Measurements from ENCODE around the gene PCK1.

The PCK1 gene

DNA sequence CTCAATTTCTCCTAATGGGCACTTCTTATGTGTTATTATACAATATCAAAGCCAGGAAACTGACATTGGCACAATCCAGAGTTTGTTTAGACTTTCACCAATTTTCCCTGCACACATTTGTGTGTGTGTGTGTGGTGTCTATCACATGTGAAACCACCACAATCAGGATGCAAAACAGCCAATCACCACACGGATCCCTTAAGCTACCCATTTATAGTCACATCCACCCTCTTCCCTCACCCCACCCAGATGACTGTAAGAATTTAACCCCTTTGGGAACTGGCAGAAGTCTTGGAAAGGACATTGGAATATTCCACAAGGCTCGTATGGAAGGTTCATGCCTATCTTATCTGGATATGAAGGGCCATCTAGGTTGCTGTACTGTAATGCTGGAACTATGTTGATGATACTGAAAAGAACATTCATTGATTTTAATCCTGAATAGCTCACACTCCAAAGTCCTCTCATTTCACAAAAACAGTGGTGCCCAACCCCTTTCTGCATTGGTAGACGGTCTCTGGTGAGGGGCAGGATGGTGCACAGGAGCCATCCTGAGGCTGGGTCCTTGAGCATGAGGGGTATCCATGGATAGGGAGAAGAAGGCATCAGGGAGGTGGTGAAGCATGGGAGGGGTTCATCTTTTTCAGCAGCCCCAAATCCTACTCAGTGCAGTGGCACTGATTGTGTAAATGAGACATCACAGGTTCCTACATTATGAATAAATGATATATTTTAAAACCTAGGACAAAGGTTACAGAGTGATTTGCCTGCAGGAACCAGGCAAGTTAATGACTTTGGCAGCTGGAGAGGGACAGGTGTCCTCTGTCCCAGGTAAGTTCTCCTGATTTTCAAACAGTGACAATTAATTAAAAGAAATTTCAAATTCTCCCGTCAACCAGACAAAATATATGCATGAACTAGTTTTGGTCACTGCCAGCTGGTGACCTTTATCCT is 23.9 kb upstream of the PCK1 start:
- FAIRE-seq, result no peak

DNA sequence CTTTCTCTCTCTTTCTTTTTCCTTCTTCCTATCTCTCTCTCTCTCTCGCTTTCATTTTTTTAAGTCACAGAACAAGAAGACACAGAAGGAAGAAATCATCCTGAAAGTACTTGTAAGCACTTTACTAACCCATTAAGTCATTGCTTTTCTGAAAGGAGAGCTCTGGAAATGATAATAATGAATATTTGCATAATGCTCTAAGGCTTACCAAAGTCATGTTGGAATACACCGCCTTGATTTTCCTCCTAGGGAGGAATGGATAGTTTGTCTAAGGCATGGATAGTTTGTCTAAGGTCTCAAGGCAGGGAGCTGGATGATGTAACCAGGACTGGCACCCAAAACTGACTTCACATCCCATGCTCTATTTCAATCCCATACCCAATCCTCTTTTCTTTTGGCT is 23.1 kb upstream of the PCK1 start:
- no peak for FAIRE-seq

DNA sequence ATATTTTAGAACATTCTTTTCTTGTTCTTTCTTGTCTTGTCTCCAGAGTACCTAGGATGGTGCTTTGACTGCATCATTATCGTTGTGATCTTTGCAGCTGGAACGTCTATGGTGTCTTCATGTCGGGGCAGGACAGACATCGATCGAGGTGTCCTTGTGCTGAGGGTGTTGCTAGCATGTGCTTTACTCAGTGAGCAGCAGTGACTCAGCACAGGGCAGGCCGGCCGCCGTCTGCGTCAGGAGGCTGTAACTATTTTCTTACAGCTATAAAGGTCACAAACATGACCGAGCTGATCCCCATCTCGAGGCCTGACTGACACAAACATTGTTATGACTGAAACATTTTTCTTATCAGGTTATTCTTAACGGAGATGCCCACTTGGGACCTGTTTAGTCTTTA is 21.0 kb upstream of the PCK1 start:
- no peak for FAIRE-seq

GRCh38 chr20:57540890-57541580 is 19.9 kb upstream of the PCK1 start:
- FAIRE-seq, result no peak

DNA sequence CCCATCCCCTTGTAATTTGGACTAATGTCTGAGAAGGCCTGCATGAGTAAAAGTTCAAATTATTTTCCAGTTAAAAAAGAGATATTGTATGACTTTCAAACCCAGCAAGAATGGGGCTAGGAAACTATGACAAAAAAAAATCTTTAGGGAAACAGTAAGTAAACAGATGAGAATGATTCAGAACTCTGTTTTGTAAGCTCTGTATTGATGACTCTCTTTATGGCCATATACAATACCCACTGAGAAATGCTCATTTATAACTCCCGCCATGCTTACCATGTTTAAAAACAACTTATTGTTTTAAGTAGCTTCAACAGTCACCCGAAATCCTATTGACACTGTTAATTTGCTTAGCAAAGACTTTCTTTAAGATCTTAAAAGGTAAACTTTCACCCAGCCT is 17.2 kb upstream of the PCK1 start:
- FAIRE-seq, result no peak

GRCh38 chr20:57544838-57545564 is 15.9 kb upstream of the PCK1 start:
- no peak for FAIRE-seq

GRCh38 chr20:57545927-57546662 is 14.8 kb upstream of the PCK1 start:
- FAIRE-seq, result no peak

GRCh38 chr20:57546956-57547649 is 13.8 kb upstream of the PCK1 start:
- FAIRE-seq, result no peak

DNA sequence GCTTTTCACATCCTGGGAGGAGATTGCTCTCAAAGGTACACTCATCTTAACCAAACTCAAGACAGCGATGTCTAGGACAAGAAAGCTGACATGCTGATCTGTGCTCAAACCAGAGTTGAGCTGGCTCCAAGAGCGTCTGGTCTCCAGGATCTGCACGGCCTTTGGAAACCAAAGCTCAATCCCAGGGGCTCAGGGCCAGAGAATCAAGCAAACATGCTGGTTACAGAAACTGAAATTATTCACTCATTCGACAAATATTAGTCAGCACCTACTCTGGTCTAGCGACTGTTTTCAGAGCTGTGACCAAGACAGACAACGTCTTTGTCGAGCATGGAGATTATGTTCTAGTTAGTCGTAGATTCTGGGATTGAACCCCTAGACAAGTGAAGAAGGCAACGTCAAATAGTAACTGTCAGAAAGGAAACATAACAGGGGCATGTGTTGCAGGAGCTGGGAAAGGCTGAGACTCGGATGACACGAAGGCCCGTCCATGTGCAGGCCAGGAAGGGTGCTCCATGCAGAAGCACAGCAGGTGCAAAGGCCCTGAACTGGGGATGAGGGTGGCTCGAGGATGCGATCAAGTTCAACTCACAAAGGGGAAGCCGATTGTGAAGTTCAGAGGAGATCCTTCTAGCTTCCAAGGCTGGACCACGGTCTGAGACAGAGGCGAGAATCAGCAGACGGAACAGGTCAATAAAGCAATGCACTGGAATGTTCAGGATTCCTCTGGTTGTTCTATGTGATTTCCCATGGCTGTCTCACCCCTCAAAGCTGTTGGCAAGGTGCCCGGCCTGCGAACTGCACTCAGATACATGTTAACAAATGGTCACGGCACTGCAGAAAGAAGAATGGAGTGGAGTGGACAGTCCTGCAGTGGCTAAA is 12.5 kb upstream of the PCK1 start:
- FAIRE-seq, result no peak

DNA sequence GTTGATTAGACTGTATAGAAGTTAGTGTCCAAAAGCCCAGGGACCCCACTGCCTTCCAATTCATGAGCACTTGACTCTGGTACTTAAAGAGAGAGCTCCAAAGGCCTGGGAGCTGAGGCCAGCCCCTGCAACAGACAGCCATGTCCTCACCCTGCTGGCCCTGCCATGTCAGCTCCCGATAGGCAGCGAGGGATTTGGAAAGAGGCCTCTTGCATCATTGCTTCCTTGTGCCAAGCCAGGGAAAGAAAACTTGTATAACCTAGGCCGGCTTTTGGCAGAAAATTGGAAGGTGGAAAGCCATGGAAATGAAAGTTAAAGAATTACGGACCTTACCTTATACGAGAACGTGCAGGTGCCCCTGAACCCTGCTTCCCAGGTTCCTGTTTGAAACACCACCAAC is 8.4 kb upstream of the PCK1 start:
- FAIRE-seq, result no peak

DNA sequence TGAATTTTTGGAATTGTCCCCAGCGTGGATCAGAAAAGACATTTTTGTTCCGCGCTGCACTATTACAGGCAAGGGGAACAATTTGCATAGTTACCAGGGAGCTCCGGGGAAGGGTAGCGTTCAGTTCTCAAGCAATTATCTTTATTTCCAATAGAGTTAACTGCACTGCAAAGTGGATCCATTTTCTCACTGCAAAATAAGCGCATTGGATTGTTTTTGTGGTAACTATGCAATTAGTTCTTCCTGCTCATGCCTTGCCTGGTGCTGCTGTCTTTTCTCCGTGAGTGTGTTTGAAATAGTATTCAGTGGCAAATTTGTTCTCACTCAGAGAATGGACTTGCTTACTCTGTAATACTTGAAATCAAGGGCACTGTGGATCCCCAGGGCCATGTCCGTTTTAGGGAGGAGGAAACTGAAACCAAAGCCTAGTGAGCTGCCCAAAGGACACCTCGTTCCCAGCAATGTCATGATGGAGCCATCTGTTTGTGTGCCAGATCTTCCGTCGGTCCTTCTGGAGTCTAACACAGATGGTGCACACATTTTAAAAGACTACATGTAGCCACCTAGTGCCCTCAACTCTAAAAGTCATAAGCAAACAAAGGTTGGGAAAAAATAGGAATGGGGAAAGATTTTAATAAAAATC is 7.4 kb upstream of the PCK1 start:
- FAIRE-seq, result no peak

GRCh38 chr20:57555457-57556184 is 5.3 kb upstream of the PCK1 start:
- no peak for FAIRE-seq

DNA sequence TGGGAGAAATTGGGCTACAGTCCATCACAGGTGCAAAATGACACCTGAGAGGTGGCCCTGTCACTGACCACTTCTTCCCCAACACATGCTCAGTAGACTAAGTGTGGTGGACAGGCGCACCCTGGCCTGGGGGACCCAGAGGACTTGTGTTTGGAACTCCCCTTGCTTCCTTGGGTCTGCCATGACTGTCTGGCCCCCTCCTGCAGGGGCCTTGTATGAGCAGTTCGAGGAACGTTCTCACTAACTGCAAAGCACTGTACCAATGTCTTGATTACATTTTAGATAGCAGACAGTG is 4.0 kb upstream of the PCK1 start:
- no peak for FAIRE-seq

GRCh38 chr20:57557926-57558613 is 2.8 kb upstream of the PCK1 start:
- FAIRE-seq, result no peak

- FAIRE-seq, result no peak
Observed at GRCh38 chr20:57558614-57559288, 2.2 kb upstream of the PCK1 start.

DNA sequence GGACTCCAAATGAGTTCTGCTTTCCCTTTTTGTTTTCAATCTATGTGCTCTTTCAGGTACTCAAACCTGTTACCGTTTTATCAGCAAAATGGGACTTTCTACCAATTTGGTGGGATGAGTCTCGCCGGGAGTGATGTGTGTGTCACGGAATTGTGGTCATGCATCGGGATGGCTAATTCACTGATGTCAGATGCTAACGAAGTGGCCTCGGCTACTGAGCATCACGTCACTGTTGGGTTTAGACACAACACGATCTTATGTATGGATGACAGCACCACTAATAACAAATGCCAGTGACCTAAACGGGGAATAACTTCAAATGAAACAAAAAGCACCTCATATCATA is 1.6 kb upstream of the PCK1 start:
- no peak for FAIRE-seq

GRCh38 chr20:57559658-57560553 is 1.0 kb upstream of the PCK1 start:
- FAIRE-seq, result no peak
